Fibroblast of skin of back (primary cell): ENCODE data around the gene RAB28.

Source experiments
- DNase-seq: peaks from one replicate; pipeline ENCODE4 v3.0.0-alpha.2; 2013

Gene RAB28

GRCh38 chr4:13368217-13368616, 115.9 kb downstream of the RAB28 start:
- no peak for DNase-seq

- no peak for DNase-seq
Observed at GRCh38 chr4:13367691-13368090, 116.4 kb downstream of the RAB28 start.

- DNase-seq: no peak
Observed at GRCh38 chr4:13367244-13367643, 116.9 kb downstream of the RAB28 start.

GRCh38 chr4:13365195-13365594, 118.9 kb downstream of the RAB28 start:
- DNase-seq: no peak

GRCh38 chr4:13364653-13365052, 119.5 kb downstream of the RAB28 start:
- no peak for DNase-seq

- no peak for DNase-seq
Observed at GRCh38 chr4:13364172-13364571, 120.0 kb downstream of the RAB28 start.

- DNase-seq: no peak
Observed at GRCh38 chr4:13359809-13360208, 124.3 kb downstream of the RAB28 start.

GRCh38 chr4:13355111-13355880, 128.8 kb downstream of the RAB28 start:
- DNase-seq: peak; percentile 15

- DNase-seq: peak; percentile 27
Observed at GRCh38 chr4:13349096-13349495, 135.0 kb downstream of the RAB28 start.

- no peak for DNase-seq
Observed at GRCh38 chr4:13348216-13348615, 135.9 kb downstream of the RAB28 start.

GRCh38 chr4:13347517-13348125, 136.5 kb downstream of the RAB28 start:
- peak; percentile 12 for DNase-seq

- no peak for DNase-seq
Observed at GRCh38 chr4:13344216-13344615, 139.9 kb downstream of the RAB28 start.

- DNase-seq: no peak
Observed at GRCh38 chr4:13340672-13341071, 143.5 kb downstream of the RAB28 start.

GRCh38 chr4:13331827-13332226, 152.3 kb downstream of the RAB28 start:
- DNase-seq: no peak

GRCh38 chr4:13329963-13330362, 154.2 kb downstream of the RAB28 start:
- DNase-seq: peak; percentile 16

- DNase-seq: no peak
Observed at GRCh38 chr4:13329340-13329850, 154.7 kb downstream of the RAB28 start.

GRCh38 chr4:13328591-13328990, 155.5 kb downstream of the RAB28 start:
- DNase-seq: no peak

- no peak for DNase-seq
Observed at GRCh38 chr4:13327991-13328390, 156.1 kb downstream of the RAB28 start.

- no peak for DNase-seq
Observed at GRCh38 chr4:13325744-13326143, 158.4 kb downstream of the RAB28 start.

- no peak for DNase-seq
Observed at GRCh38 chr4:13323921-13324320, 160.2 kb downstream of the RAB28 start.

GRCh38 chr4:13322681-13323101, 161.4 kb downstream of the RAB28 start:
- DNase-seq: peak; percentile 85
